GM21528 (cell line): ENCODE data around the gene SIGLEC7.
"Not testable (repeated sequence)": the region's sequence is repeated elsewhere in the genome, so short reads cannot be mapped to it uniquely, and the experiment has no call there.

Experiments used
- ATAC-seq: cut with Tn5 transposase; IDR thresholded peaks from one replicate; pipeline ENCODE4 v1.9.1; 2021; ENCODE audit warnings: mild to moderate bottlenecking, moderate library complexity; ENCODE audit not compliant: unreplicated experiment, low FRiP score

Gene SIGLEC7

DNA sequence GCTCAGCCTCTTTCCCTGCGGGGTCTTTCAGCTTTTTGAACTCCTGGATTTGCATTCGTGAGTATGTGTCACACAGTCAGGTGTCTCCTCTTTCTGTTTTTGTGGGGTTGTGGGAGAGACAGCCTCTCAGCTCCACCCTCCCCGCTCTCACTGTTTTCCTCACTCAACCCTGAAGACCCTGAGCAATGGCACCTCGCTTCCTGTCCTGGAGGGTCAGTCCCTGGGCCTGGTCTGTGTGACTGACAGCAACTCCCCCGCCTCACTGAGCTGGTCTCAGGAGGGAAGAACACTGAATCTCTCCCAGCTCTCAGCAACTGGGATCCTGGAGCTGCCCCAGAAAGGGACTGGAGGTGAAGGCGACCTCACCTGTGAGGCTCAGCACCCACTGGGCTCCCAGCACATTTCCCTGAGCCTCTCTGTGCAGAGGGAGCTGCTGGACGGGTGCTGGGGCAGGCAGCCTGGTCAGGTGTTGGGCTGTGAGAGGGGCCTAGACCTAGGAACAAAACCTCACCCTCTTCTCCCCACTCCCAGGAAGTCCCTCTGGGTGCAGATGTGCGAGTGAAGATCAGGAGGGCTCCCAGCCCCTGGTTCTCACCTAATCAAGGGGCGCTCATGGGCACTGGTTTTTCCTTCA lies 4.2 kb upstream of the SIGLEC7 start:
- ATAC-seq, result no peak

DNA sequence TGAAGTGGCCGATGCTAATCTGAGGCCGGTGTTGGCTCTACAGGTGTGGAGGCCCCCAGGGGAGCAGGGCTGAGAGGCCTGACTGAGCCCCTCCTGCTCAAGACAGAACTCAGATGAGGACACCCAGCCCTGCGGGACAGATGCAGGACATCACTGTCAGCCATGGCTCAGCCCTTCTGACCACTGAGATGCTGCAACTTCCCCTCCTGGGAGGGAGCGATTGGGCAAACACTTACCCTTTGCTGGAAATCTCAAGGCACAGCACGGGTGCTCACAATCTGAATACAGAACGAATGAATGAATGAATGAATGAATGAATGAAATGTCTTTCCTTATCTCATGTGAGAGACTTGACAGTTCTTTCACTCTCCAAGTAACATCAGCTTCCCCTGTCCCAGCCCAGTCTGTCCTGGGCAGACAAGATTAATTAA lies 3.5 kb upstream of the SIGLEC7 start:
- no peak for ATAC-seq

DNA sequence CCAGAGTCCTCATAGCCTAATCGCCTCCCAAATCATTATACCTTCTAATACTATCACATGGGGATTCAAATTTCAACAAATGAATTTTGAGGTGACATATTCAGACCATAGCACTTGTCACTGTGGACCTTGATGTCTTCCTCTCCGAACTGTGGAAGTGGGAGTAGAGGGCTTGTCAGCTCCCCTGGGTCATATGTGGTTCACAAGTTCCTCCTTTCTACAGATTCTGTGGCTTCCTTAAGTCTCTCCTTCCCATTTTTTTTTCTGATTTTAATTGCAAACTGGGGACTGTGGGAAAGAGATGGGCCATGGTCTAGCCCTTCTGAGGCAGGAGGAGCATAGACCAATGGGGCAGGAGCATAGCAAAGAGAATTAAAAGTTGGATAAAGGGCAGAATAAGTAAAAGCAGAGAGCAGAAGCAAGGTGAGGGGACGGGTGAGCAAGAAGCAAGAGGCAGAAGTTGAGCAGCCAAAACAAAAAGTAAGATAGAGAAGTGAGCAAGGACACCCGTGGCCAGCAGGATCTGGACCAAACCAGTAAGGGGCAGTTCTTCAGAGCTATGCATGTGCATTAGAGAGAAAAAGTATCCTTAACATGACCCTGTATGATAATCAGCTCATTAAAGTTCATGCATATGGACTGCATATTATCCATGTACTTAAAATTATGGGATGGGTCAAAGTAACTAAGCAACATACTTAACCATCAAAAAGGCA lies 2.6 kb upstream of the SIGLEC7 start:
- no peak for ATAC-seq

DNA sequence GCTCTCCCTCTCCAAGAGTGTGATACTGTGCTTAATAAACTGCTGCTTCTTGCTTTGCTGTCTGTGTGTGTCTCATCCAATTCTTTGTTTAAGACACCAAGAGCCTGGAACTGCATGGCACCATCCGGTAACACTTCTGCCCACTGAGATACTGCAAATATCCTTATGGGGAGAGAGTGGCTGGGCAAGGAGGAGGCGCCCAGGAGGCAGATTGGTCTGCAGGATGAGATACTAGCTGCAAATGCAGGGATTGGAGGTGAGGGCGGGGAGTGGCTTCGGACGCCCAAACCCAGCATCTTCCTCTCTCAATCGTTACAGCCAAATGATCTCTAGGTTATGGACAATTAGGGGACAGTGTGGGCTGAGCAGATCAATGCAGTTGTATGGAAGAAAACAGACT lies 1.7 kb upstream of the SIGLEC7 start:
- ATAC-seq, result no peak

DNA sequence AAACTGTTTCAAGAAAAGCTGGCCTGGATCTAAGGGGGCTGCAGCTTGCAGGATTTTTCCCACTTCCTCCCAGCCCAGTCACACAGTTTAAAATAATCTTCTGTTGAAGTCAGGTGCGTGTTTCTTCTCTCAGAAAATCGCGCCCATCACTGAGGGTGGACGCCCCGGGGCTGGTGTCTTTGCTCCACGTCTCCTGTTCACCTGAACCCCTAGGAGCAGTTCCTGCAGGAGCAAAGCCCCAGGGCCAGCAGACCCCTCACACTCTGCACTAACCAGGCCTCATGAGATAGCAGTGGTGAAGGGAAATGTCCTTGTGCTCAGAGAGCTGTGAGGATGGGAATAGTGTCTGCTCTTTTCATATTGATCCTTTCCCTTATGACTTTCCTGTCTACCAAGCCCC lies 920 bp upstream of the SIGLEC7 start:
- no peak for ATAC-seq

DNA sequence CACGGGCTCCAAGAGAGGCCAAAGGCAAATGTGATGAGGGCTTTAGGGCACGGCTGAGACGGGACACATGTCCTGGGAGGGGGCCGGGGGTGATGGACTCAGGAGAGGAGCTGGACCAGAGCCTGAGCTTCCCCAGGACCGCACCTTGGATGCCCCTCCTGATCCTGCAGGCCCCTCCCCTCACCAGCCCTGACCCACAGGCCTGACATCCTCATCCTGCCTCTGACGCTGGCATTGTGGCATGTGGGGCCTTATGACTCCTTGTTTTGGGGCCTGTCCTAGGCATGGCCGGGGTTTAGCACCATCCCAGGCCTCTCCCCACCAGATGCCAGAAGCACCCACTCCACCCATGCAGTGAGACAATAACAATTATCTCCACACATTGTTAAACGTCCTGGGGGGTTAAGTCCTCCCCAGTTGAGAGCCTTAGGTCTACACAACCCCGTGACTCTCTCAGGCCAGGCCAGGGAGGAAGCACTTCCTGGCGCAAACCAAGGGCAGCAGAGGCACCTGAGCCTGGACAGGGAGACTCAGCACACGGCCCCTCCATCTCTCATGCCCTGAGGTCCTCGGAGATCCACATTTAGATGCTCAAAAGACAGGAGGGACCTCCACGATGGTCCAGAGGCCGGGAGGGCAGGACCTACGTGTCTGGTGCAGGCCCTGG lies 841 bp downstream of the SIGLEC7 start:
- not testable (repeated sequence) for ATAC-seq

DNA sequence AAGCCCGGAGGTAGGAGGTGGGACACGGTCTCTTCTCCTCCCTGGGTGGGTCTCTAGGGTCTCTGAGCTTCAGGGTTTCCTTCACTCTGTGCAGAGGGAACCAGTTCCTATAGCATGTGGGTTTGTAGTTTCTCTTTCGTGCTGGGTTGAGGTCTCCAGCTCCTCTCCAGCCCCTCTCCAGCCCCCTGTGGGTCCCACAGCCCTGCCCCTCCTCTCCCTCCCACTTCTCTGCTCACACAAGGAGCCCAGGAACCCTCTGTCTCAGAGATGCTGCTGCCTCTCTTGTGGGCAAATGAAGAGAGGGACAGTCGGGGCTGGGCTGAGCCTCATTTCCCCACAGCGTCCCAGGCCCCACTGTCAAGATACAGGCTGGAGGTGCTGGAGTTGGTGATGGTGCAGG lies 1.4 kb downstream of the SIGLEC7 start:
- ATAC-seq, result no peak

DNA sequence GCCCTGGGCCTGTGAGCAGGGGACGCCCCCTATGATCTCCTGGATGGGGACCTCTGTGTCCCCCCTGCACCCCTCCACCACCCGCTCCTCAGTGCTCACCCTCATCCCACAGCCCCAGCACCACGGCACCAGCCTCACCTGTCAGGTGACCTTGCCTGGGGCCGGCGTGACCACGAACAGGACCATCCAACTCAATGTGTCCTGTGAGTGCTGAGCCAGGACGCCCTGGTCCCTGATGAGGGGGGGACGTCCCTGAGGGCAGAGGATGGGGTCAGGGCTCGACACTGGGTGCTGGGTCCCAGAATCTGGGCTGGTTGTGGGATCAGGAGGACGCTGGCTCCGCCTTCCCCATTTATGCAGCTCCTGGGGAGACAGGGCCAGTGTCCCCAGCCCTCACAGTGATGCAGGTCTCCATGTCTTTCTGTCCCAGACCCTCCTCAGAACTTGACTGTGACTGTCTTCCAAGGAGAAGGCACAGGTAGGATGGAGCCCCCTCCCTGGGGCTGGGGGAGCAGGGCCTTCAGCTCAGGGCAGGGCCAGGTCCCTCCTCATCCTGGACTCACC lies 2.5 kb downstream of the SIGLEC7 start:
- no peak for ATAC-seq

DNA sequence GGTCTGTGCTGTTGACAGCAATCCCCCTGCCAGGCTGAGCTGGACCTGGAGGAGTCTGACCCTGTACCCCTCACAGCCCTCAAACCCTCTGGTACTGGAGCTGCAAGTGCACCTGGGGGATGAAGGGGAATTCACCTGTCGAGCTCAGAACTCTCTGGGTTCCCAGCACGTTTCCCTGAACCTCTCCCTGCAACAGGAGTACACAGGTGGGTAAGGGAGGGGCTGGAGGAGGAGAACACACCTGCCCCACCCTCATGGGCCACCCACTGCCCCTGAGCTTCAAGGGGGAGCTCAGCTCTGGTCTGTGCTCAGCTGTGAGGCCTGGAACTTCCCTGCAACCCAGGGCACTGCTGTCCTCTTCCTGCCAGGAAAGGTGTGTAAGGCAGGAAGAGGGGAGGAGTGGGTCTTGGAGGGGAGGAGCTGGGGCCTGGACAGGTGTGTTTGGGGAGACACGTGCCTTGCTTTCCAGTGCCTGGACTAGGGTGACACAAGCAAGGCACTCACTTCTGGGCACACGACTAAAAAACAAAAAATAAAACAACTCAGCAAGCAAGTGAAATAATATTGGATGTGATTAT lies 3.9 kb downstream of the SIGLEC7 start:
- ATAC-seq, result no peak

DNA sequence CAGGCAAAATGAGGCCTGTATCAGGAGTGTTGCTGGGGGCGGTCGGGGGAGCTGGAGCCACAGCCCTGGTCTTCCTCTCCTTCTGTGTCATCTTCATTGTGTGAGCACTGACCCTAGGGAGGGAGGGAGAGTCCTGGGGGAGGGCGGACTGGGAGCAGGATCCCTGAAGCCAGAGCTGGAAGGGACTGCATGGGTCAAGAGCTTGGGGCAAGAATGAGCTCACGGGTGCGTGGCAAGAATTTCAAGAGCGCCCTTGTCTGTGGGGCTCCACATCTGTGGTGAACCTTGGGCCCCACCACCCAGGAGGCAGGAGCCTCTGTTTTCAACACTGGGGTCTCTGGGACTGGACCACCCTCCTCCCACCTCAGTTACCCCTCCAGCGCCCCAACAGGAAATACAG lies 4.7 kb downstream of the SIGLEC7 start:
- ATAC-seq, result no peak

DNA sequence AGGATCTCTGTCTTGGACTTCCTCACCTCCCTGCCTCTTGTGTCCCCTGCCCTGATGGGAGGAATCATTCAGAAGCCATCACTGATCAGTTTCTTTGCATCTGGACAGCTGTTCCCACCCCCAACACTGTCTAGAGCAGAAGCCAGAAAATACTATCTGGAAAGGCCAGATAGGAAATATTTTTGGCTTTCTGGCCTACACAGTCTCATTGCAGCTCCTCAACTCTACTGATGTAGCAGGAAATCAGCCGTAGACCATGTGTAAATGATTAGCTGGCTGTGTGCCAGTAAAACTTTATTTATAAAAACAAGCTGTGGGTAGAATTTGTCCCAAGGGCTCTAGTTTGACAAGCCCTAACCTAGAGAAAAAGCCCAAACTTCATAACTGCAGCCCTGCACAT lies 5.6 kb downstream of the SIGLEC7 start:
- ATAC-seq, result no peak

DNA sequence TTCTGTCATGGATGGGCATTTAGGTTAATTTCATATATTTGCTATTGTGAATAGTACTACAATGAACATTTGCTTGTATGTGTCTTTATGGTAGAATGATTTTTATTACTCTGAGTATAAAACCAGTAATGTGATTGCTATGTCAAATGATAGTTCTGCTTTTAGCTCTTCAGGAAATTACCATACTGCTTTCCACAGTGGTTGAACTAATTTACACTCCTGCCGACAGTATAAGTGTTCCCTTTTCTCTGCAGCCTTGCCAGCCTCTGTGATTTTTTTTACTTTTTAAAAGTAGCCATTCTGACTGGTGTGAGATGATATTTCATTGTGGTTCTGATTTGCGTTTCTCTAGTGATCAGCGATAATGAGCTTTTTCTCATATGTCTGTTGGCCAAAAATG lies 6.5 kb downstream of the SIGLEC7 start:
- ATAC-seq, result no peak

DNA sequence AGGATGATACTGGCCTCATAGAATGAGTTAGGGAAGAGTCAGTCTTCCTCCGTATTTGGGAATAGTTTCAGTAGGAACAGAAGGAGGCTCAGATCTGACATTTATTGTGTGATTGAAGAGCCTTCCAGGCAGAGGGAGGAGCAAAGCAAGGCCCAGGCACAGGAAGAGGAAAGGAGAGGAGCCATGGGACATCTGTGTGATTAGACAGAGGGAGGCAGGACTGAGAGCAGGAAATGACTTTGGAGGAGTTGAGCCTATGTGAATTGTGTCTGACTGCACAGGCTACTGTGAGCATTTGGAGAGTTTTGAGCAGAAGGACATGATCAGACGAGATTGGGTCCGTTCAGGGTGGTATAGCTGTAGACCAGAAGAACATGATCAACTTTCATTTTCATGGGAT lies 8.5 kb downstream of the SIGLEC7 start:
- ATAC-seq, result no peak

DNA sequence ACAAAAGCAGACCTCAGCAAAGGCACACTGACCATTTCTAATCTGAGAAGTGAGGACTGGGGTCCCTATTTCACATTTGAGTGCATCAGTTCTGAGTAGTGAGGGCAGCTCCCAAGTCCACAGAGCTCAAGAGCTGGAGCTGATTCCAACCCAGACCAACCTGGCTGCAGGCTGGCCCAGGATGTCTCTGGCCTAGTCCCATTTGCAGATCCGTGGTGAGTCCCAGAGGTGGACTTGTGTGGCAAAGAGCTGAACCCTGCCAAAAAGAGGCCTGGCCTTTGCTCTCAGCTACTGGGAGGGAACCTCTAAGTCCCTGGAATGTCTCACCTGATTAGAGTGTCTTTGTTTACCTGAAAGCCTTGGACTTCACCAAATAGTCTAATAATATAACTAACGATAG lies 14.6 kb downstream of the SIGLEC7 start:
- ATAC-seq, result no peak

DNA sequence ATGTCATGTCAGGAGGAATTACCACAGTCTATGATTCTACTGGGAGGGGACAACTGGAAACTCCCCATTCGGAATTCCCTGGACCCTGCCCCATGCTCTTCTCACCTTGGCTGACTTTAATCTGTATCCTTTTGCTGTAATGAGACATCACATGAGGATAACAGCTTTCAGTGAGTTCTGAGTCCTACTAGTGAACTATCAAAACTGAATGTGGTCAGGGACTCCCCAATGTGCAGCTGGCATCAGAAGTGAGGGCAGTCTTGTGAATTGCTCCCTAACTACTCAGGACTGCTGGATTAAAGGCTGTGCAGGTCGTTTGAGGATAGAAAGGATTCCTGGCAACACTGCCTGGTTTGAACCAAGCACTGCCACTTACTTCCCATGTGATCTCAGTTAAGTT lies 15.2 kb downstream of the SIGLEC7 start:
- no peak for ATAC-seq

DNA sequence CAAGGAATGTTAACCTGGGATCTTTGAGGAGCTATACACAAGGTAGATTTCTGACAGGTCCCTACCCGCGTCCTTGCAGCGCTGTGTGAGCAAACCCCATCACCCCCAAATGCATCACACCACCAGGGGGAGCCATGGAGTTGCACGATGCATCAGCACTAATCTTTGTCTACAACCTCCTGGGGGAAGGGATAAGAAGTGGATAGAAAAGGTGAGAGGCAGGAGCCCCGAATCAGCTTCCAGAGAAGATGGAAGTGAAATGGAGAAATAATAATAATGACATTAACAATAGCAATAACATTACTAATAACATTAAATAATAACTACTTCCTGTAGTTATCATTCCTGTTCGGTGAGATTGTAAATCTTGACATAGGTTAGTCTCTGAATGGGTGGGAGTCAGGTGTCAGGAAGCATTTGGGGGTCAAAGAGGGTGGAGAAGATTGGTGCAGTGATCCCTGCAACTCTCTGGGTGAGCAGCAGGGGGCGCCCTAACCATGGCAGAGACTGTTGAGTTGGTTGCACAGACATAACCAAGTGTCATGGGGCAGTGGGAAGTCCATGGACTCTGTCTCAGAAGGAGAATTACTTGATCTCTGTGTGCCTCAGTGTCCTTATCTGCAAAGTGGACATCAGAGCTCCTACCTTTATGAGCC lies 16.5 kb downstream of the SIGLEC7 start:
- no peak for ATAC-seq

DNA sequence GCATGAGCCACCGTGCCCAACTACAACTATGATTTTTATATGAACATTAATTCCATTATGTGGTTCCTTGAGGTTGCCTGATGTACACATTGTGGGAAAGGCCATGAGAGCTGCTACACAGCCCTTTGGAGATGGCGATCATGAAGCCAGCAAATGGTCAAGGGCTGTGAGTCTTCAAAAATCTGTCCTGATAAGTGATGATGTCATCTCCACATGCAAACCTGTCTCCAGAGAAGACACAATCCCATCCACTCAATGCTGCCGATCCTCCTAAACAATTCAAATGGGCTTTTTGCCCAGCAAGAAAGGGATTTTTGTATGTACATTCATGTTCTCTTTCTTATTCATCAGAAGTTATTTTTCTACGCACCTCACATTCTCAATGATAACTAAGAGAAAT lies 17.6 kb downstream of the SIGLEC7 start:
- no peak for ATAC-seq

DNA sequence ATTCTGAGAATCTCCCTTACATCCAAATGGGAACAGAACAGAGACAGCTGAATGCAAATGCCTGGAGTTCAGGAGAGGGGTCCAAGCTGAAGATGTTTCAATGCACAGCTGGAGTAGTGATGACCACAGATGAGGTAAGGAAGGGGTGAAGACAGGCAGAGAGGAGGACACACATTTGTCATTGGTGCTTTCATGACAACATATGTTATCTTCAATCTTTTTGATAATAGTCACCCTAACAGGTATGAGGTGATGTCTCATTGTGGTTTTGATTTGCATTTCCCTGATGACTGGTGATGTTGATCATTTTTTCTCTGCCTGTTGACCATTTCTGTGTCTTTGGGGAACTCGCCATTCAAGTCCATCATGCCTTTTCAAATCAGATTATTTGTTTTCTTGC lies 19.2 kb downstream of the SIGLEC7 start:
- no peak for ATAC-seq

DNA sequence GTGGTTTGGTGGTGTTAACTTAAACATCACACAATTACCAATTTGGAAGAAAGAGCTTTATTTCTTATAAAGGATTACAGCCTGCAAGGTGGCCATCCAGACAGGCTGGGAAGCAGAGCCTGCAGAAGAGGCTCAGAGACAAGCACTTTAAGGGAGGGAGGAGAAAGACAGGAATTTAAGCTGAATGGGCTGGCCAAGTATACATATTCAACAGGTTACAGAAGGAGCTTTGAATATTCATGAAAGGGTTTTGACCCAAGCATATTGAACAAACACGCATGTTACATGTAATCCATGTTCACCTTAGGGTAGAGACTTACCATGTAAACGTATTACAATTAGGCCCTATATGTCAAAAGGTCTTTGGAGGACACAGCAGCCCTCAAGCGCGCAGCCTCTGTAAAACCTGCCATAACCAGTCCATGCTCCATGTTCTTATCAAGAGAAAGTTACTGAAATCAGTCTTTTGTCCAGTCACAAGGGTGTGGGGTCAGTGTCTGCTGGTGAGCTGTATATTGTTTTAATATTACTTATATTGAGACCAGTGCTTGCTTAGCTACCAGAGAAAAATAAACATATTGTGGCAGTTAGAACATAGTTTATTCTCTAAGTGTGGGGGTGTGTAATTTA lies 19.9 kb downstream of the SIGLEC7 start:
- no peak for ATAC-seq

DNA sequence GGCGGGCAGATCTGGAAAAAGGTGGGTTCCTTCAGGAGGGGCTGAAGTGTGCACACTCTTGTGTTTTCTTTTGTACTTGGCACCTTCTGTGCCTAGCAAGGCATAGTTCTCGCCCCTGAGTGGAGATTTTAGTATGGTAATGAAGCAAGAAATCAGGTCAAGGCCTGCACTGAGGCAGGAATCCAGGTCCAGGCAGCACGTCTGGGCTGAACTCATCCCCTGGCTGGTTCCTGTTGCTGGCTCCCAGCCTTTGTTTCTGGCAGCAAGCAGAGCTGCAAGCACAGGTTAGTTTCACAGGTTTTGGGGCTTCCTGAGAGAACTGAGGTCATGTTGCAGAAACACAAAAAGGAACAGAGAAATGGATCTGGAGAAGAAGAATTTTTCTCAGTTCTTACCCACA lies 21.2 kb downstream of the SIGLEC7 start:
- ATAC-seq, result no peak
